ENCODE results near the gene MBOAT7. TPM values are rescaled to one million over a fixed set of nuclear protein-coding genes. Genes with fewer than 3 reads are reported as not detected.
A peak's percentile ranks its signal among the peaks of the same experiment; 100 is the strongest.

Gene MBOAT7
- total and polyA plus RNA-seq, 2 of the 8 experiments (the other 6 are each of a cell fraction or from before 2014, with no cell fraction given): 85.5 to 90.9 TPM

- H2BK12ac ChIP-seq (ENCODE audit: low read depth, low read length): no peak overlapping the region
- H3K27me3 ChIP-seq (replicated peaks in 1 of 4; ENCODE audit: control insufficient read depth in 3 of 4, extremely low read depth in 1 of 4, insufficient read depth in 3 of 4, low read length in 3 of 4): peaks cover 0 to 10% (median 4%) of the 10 kb centered on the region in 4 experiments; a peak in 4 of 7 replicates
- H2BK20ac ChIP-seq (ENCODE audit: low read length): no peak overlapping the region
- H2AFZ ChIP-seq (ENCODE audit: low read length): no peak overlapping the region
- H3K36me3 ChIP-seq (ENCODE audit: control insufficient read depth in 2 of 4, insufficient read depth in 4 of 4, low read length in 3 of 4): no peaks in the 10 kb centered on the region
- no peak overlapping the region for H2BK5ac ChIP-seq (ENCODE audit: low read depth, low read length)
- TF ChIP-seq CBX5 (IDR thresholded peaks at IDR 0.05; ENCODE audit: low read depth, low read length): no peak
- no peak for TF ChIP-seq SIRT6 (IDR thresholded peaks at IDR 0.05; ENCODE audit: low read length)
- peaks cover 0 to 11% of the 10 kb centered on the region in 2 experiments for H4K20me1 ChIP-seq (replicated peaks in 1 of 2; ENCODE audit: control insufficient read depth in 1 of 2, insufficient read depth in 2 of 2, low read length in 2 of 2)
- no peak overlapping the region; the same call in 1 of the 2 replicates for H3K27ac ChIP-seq (ENCODE audit: low read depth, low read length)
- no peak overlapping the region for H3K14ac ChIP-seq (ENCODE audit: insufficient read length)
- ChIA-PET POLR2A (ENCODE audit: partially characterized antibody) (interaction anchor here (0.6 to 4.0 kb wide), 11 partner anchors 9 to 50 kb away, joined by 3 to 28 read pairs (median 7); partner anchors contain the start of genes CNOT3, PRPF31, RPS9 and TFPT), CTCF (ENCODE audit: partially characterized antibody) (interaction anchor here (0.9 kb wide), 1 partner anchor 88 kb away, joined by 3 read pairs; no protein-coding TSS in a partner anchor)
- no peak overlapping the region for H4K8ac ChIP-seq (ENCODE audit: extremely low read depth, insufficient read depth, low read length)
- H4K91ac ChIP-seq (replicated peaks; ENCODE audit: insufficient read length, low read length): no peak overlapping the region
- no peak overlapping the region; a peak in 1 of 4 replicates for H3K4me2 ChIP-seq (ENCODE audit: insufficient read depth in 1 of 2, low read depth in 2 of 2, low read length in 2 of 2)
- H3K4me1 ChIP-seq (replicated peaks in 1 of 4; ENCODE audit: control insufficient read depth in 3 of 4, insufficient read depth in 4 of 4, low read length in 3 of 4): peaks cover 0 to 19% (median 8%) of the 10 kb centered on the region in 4 experiments; a peak in 4 of 7 replicates
- H3K4ac ChIP-seq (replicated peaks; ENCODE audit: insufficient read length, low read depth, low read length): no peak overlapping the region
- no peak overlapping the region for H3K23ac ChIP-seq (ENCODE audit: insufficient read length)
- no peak overlapping the region for H2BK15ac ChIP-seq (ENCODE audit: low read length)
- H3K9me3 ChIP-seq (ENCODE audit: insufficient read depth in 2 of 2, low read depth in 1 of 2, low read length in 1 of 2): no peaks in the 10 kb centered on the region
- no peak overlapping the region for H3K4me3 ChIP-seq (ENCODE audit: extremely low read depth in 1 of 4, insufficient read depth in 2 of 4, low read depth in 3 of 4, low read length in 4 of 4)
- H3K18ac ChIP-seq (ENCODE audit: extremely low read depth, low read length): no peak overlapping the region
- 0 out of 2 replicates have a peak overlapping the region, but pooled peaks have one; percentile 65 for H2AK5ac ChIP-seq (ENCODE audit: low read depth, low read length)
- no peak for FAIRE-seq
- WGBS, 2 experiments (ENCODE audit: extremely low coverage in 1 of 2, insufficient coverage in 1 of 2, insufficient read length in 1 of 2, insufficient replicate concordance in 2 of 2, low coverage in 1 of 2, low lambda C conversion rate in 2 of 2, missing lambda C conversion rate in 1 of 2): 87% methylated on average over 25 of the region's 25 CpGs; no CpG with 5 or more reads in 1 of the 2 experiments
- H3K56ac ChIP-seq (replicated peaks; ENCODE audit: insufficient read length, low read depth, low read length): no peak overlapping the region
- no peak overlapping the region for H2BK120ac ChIP-seq (replicated peaks; ENCODE audit: low read depth, low read length)
- no peak overlapping the region for H3K9ac ChIP-seq (replicated peaks in 1 of 4; ENCODE audit: extremely low read depth in 1 of 4, low read depth in 3 of 4, low read length in 3 of 4)
- H3K23me2 ChIP-seq (ENCODE audit: low read depth, low read length): peaks cover 12% of the 10 kb centered on the region
- H4K5ac ChIP-seq (ENCODE audit: insufficient read length, low read depth, low read length): no peak overlapping the region
- H3K79me1 ChIP-seq (ENCODE audit: low read depth, low read length): 0 out of 2 replicates have a peak, but pooled peaks cover 3% of the 10 kb centered on the region
- H3K79me2 ChIP-seq (ENCODE audit: control insufficient read depth in 1 of 2, insufficient read depth in 2 of 2, low read length in 2 of 2): no peaks in the 10 kb centered on the region
- no peak for DNase-seq (ENCODE audit: low read depth in 1 of 2, low spot score in 2 of 2)
Observed at GRCh38 chr19:54165222-54165621, 24.2 kb downstream of the MBOAT7 start.
